Measurements from ENCODE around the gene SYNGAP1.

GRCh38 chr6:33410050-33410710 lies 9.7 kb upstream of the SYNGAP1 start:
- TF ChIP-seq CTCF (IDR thresholded peaks at IDR 0.05; ENCODE audit: low read length) = no peak
- no peak for TF ChIP-seq EZH2phosphoT487 (IDR thresholded peaks at IDR 0.05; ENCODE audit: low read length)

All from MM.1S (cell line).